ENCODE data around the gene PLPP4.

DNA sequence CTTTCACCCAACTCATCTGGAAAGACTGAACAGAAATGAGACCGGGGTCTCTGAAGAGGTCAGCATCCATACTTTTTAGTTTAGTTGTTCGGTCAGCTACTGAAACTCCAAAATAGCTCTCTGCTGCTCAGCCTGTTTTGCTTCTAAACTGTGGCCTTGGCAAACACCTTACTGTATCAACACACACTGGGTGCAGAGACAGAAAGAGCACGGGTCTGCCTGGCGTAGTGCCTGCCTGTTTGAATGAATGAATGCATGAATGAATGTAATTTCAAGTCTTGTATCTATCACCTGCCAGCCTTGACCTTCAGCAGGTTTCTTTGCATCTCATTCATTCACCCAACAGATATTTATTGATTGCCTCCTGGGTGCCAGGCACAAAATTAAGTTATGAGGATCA is 98.4 kb downstream of the PLPP4 start:
- TF ChIP-seq POLR2AphosphoS5 (IDR thresholded peaks at IDR 0.05; ENCODE audit: low read depth, low read length): no peak
- TF ChIP-seq, protein P1, sequence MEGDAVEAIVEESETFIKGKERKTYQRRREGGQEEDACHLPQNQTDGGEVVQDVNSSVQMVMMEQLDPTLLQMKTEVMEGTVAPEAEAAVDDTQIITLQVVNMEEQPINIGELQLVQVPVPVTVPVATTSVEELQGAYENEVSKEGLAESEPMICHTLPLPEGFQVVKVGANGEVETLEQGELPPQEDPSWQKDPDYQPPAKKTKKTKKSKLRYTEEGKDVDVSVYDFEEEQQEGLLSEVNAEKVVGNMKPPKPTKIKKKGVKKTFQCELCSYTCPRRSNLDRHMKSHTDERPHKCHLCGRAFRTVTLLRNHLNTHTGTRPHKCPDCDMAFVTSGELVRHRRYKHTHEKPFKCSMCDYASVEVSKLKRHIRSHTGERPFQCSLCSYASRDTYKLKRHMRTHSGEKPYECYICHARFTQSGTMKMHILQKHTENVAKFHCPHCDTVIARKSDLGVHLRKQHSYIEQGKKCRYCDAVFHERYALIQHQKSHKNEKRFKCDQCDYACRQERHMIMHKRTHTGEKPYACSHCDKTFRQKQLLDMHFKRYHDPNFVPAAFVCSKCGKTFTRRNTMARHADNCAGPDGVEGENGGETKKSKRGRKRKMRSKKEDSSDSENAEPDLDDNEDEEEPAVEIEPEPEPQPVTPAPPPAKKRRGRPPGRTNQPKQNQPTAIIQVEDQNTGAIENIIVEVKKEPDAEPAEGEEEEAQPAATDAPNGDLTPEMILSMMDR (IDR thresholded peaks at IDR 0.05): no peak
- TF ChIP-seq REST (IDR thresholded peaks at IDR 0.05; ENCODE audit: low read depth, low read length): no peak

Measured in SK-N-SH (cell line).